Kidney tubule cell (primary cell): ENCODE measurements around the gene ITGA1.

Experiments
- DNase-seq: peaks from one replicate; pipeline ENCODE4 v3.0.0-alpha.2; 2018; ENCODE audit warnings: low spot score

Gene ITGA1

GRCh38 chr5:52772668-52773067, 15.0 kb upstream of the ITGA1 start:
- no peak for DNase-seq

GRCh38 chr5:52773342-52773741, 14.4 kb upstream of the ITGA1 start:
- no peak for DNase-seq

- DNase-seq, result no peak
These were observed 13.7 kb upstream of the ITGA1 start for GRCh38 chr5:52774005-52774410.

- no peak for DNase-seq
These were observed 11.6 kb upstream of the ITGA1 start for GRCh38 chr5:52776116-52776515.

- no peak for DNase-seq
These were observed 10.5 kb upstream of the ITGA1 start for GRCh38 chr5:52777186-52777585.

- no peak for DNase-seq
These were observed 8.9 kb upstream of the ITGA1 start for GRCh38 chr5:52778781-52779180.

GRCh38 chr5:52779213-52779612, 8.5 kb upstream of the ITGA1 start:
- no peak for DNase-seq

GRCh38 chr5:52783226-52783959, 4.3 kb upstream of the ITGA1 start:
- DNase-seq, result peak; percentile 74

GRCh38 chr5:52784737-52785136, 3.0 kb upstream of the ITGA1 start:
- DNase-seq, result no peak

- peak; percentile 45 for DNase-seq
These were observed 1.3 kb upstream of the ITGA1 start for GRCh38 chr5:52786391-52786790.

- DNase-seq, result peak; percentile 62
These were observed 642 bp upstream of the ITGA1 start for GRCh38 chr5:52786949-52787599.

- no peak for DNase-seq
These were observed 747 bp downstream of the ITGA1 start for GRCh38 chr5:52788505-52788821.

- no peak for DNase-seq
These were observed 1.7 kb downstream of the ITGA1 start for GRCh38 chr5:52789378-52789777.

- no peak for DNase-seq
These were observed 2.1 kb downstream of the ITGA1 start for GRCh38 chr5:52789851-52790250.

GRCh38 chr5:52791366-52791765, 3.6 kb downstream of the ITGA1 start:
- no peak for DNase-seq

GRCh38 chr5:52794519-52794918, 6.8 kb downstream of the ITGA1 start:
- no peak for DNase-seq

- no peak for DNase-seq
These were observed 8.3 kb downstream of the ITGA1 start for GRCh38 chr5:52796031-52796430.

GRCh38 chr5:52796516-52797103, 8.9 kb downstream of the ITGA1 start:
- DNase-seq, result no peak

GRCh38 chr5:52798938-52799337, 11.2 kb downstream of the ITGA1 start:
- no peak for DNase-seq

GRCh38 chr5:52799358-52799982, 11.8 kb downstream of the ITGA1 start:
- DNase-seq, result peak; percentile 94

- peak; percentile 95 for DNase-seq
These were observed 12.3 kb downstream of the ITGA1 start for GRCh38 chr5:52799983-52800393.

- DNase-seq, result peak; percentile 94
These were observed 12.9 kb downstream of the ITGA1 start for GRCh38 chr5:52800394-52801213.
